Sigmoid colon (tissue), 4 donors: ENCODE results near the gene MYLIP.

Experiments
- POLR2A ChIP-seq, 2 donors: fragments of 450-650 bp; IDR thresholded peaks; one replicate each; pipeline ENCODE4 v1.6.1; 2016; ENCODE audit warnings: antibody characterized with exemption in 2 of 2, mild to moderate bottlenecking in 2 of 2, moderate library complexity in 2 of 2
- POLR2AphosphoS5 ChIP-seq, 4 donors: sonication (generic); formaldehyde crosslinking; IDR thresholded peaks; one replicate each; pipeline ENCODE4 v1.6.1; 2017; ENCODE audit warnings: antibody characterized with exemption in 4 of 4
- TF ChIP-seq, protein P1 (sequence below), 4 experiments: fragments of 450-650 bp in 3 of 4; fragments of 200-600 bp in 1 of 4; IDR thresholded peaks; one replicate each; pipeline ENCODE4 v1.5.1; 2016 to 2019; ENCODE audit warnings: antibody characterized with exemption in 4 of 4, mild to moderate bottlenecking in 3 of 4, moderate library complexity in 2 of 4

DNA sequence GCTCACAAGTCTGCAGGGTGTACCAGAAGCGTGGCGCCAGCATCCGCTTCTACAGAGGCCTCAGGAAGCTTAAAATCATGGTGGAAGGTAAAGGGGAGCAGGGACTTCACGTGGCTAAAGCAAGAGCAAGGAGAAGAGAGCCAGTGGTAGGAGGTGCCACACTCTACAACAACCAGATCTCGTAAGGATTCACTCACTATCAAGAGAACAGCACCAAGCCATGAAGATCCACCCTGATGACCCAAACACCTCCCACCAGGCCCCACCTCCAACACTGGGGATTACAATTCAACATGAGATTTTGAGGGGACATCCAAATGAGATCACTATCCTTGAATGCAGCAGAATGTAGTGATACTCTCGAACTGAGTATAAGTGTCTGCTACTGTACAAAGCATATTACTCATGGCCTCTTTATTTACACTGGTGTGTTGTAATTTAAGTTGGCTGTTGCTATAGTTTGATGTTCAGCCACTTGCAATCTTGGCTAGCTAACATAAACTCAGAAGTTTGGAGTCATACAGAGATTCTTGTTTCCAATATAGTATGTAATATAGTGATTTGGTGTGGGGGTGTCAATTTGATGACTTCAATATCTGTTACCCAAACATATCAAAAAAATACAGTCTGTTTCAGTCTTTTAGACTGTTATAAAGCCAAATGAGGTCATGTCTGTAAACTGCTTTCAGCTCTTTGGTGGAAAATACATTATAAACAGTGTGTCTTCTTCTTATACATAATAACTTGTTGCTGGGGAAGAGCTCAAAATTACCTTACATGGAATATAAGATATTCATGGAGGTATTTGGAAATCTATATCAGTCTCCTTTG is 39.4 kb upstream of the MYLIP start:
- TF ChIP-seq, protein P1, sequence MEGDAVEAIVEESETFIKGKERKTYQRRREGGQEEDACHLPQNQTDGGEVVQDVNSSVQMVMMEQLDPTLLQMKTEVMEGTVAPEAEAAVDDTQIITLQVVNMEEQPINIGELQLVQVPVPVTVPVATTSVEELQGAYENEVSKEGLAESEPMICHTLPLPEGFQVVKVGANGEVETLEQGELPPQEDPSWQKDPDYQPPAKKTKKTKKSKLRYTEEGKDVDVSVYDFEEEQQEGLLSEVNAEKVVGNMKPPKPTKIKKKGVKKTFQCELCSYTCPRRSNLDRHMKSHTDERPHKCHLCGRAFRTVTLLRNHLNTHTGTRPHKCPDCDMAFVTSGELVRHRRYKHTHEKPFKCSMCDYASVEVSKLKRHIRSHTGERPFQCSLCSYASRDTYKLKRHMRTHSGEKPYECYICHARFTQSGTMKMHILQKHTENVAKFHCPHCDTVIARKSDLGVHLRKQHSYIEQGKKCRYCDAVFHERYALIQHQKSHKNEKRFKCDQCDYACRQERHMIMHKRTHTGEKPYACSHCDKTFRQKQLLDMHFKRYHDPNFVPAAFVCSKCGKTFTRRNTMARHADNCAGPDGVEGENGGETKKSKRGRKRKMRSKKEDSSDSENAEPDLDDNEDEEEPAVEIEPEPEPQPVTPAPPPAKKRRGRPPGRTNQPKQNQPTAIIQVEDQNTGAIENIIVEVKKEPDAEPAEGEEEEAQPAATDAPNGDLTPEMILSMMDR (IDR thresholded peaks at IDR 0.05) = no peak
- TF ChIP-seq POLR2AphosphoS5 (IDR thresholded peaks at IDR 0.05) (no peak), POLR2A (IDR thresholded peaks at IDR 0.05) (no peak)
